Adrenal gland (tissue), 5 donors: ENCODE data around the gene PSG1.
"Not testable (repeated sequence)": the region's sequence is repeated elsewhere in the genome, so short reads cannot be mapped to it uniquely, and the experiment has no call there.

ENCODE experiments used
- POLR2A ChIP-seq, 2 donors: fragments of 450-650 bp; IDR thresholded peaks; one replicate each; pipeline ENCODE4 v1.6.1; 2017; ENCODE audit warnings: antibody characterized with exemption in 2 of 2, mild to moderate bottlenecking in 2 of 2, moderate library complexity in 1 of 2
- TF ChIP-seq, protein P1 (sequence below), 6 experiments: fragments of 450-650 bp in 4 of 6; fragments of 200-600 bp in 2 of 6; sonication (generic) in 1 of 6; IDR thresholded peaks; 1 replicate in 5 of 6; 2 replicates in 1 of 6; pipeline versions ENCODE4 v1.5.1 to v1.8.0; 2016 to 2021; ENCODE audit warnings: antibody characterized with exemption in 6 of 6, mild to moderate bottlenecking in 2 of 6, moderate library complexity in 1 of 6
- donor health status: DM: no; HTN: no; CAD: no.

DNA sequence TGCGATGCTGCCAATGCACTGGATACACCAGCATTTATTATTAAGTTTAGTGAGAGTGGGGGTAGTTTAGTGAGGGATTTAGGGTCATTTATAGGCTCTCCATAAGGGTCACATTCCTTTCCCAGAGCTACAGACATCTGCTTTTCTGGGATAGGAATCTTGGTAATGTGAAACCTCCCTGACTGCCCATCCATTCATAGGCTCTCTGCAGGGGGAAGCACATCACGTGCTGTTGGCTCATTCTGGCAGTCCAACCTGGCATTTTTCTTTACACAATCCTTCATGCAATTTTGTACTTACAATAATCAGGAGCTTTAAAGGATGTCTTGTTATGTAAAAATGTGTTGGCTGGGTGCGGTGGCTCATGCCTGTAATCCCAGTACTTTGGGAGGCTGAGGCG is 21.0 kb upstream of the PSG1 start:
- TF ChIP-seq, protein P1, sequence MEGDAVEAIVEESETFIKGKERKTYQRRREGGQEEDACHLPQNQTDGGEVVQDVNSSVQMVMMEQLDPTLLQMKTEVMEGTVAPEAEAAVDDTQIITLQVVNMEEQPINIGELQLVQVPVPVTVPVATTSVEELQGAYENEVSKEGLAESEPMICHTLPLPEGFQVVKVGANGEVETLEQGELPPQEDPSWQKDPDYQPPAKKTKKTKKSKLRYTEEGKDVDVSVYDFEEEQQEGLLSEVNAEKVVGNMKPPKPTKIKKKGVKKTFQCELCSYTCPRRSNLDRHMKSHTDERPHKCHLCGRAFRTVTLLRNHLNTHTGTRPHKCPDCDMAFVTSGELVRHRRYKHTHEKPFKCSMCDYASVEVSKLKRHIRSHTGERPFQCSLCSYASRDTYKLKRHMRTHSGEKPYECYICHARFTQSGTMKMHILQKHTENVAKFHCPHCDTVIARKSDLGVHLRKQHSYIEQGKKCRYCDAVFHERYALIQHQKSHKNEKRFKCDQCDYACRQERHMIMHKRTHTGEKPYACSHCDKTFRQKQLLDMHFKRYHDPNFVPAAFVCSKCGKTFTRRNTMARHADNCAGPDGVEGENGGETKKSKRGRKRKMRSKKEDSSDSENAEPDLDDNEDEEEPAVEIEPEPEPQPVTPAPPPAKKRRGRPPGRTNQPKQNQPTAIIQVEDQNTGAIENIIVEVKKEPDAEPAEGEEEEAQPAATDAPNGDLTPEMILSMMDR (IDR thresholded peaks at IDR 0.05): not testable (repeated sequence)
- not testable (repeated sequence) for TF ChIP-seq POLR2A (IDR thresholded peaks at IDR 0.05)
